ENCODE measurements around the gene MAPK12.

DNA sequence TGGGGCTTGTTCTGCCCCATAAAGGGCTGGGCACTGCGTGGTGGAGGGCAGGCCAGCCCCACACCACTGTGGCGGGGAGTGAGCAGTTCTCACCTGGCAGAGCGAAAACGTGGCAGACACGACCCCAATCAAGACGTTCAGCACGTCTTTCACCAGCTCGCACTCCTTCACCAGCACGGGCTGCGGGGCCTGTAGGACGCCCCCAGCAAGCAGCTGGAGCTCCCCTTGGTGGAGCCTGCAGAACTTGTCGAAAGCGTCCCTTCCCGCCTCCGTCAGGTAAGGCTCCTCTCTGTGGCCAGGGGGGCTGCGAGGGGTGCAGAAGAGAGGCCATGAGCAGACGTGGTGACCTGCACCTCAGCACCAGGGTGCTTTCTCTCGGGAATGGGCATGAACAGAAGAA, 28.3 kb downstream of the MAPK12 start:
- TF ChIP-seq, protein P1, sequence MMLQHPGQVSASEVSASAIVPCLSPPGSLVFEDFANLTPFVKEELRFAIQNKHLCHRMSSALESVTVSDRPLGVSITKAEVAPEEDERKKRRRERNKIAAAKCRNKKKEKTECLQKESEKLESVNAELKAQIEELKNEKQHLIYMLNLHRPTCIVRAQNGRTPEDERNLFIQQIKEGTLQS (IDR thresholded peaks at IDR 0.05): no peak
- TF ChIP-seq SRF (IDR thresholded peaks at IDR 0.05; ENCODE audit: low read depth) (no peak), EZH2 (IDR thresholded peaks at IDR 0.05) (no peak), POLR2A (IDR thresholded peaks at IDR 0.05; ENCODE audit: borderline replicate concordance, extremely low read depth, insufficient read depth, insufficient read length) (no peak), POLR2AphosphoS5 (IDR thresholded peaks at IDR 0.05; ENCODE audit: low read depth, low read length) (no peak)
- TF ChIP-seq, protein P2, sequence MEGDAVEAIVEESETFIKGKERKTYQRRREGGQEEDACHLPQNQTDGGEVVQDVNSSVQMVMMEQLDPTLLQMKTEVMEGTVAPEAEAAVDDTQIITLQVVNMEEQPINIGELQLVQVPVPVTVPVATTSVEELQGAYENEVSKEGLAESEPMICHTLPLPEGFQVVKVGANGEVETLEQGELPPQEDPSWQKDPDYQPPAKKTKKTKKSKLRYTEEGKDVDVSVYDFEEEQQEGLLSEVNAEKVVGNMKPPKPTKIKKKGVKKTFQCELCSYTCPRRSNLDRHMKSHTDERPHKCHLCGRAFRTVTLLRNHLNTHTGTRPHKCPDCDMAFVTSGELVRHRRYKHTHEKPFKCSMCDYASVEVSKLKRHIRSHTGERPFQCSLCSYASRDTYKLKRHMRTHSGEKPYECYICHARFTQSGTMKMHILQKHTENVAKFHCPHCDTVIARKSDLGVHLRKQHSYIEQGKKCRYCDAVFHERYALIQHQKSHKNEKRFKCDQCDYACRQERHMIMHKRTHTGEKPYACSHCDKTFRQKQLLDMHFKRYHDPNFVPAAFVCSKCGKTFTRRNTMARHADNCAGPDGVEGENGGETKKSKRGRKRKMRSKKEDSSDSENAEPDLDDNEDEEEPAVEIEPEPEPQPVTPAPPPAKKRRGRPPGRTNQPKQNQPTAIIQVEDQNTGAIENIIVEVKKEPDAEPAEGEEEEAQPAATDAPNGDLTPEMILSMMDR (IDR thresholded peaks at IDR 0.05 in 2 of 3, conservative IDR thresholded peaks at IDR 0.05 in 1 of 3; ENCODE audit: borderline replicate concordance in 1 of 3, insufficient read depth in 1 of 3, low read depth in 2 of 3, low read length in 2 of 3): no peak
- TF ChIP-seq, protein P3, sequence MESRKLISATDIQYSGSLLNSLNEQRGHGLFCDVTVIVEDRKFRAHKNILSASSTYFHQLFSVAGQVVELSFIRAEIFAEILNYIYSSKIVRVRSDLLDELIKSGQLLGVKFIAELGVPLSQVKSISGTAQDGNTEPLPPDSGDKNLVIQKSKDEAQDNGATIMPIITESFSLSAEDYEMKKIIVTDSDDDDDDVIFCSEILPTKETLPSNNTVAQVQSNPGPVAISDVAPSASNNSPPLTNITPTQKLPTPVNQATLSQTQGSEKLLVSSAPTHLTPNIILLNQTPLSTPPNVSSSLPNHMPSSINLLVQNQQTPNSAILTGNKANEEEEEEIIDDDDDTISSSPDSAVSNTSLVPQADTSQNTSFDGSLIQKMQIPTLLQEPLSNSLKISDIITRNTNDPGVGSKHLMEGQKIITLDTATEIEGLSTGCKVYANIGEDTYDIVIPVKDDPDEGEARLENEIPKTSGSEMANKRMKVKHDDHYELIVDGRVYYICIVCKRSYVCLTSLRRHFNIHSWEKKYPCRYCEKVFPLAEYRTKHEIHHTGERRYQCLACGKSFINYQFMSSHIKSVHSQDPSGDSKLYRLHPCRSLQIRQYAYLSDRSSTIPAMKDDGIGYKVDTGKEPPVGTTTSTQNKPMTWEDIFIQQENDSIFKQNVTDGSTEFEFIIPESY (IDR thresholded peaks at IDR 0.05; ENCODE audit: extremely low read depth, insufficient replicate concordance, low read length): no peak
